Ishikawa (cell line): ENCODE data around the gene RPS14.

Experiments
- CEBPB ChIP-seq: IDR thresholded peaks from 2 replicates; pipeline ENCODE4 v1.6.1; 2012
- CREB1 ChIP-seq: IDR thresholded peaks from 2 replicates; pipeline ENCODE4 v1.6.1; 2012; ENCODE audit warnings: low read depth
- EGR1 ChIP-seq: IDR thresholded peaks from 2 replicates; pipeline ENCODE4 v1.6.1; 2012
- EP300 ChIP-seq: IDR thresholded peaks from 2 replicates; pipeline ENCODE4 v1.6.1; 2012; ENCODE audit warnings: borderline replicate concordance
- FOXM1 ChIP-seq: IDR thresholded peaks from 2 replicates; pipeline ENCODE4 v1.6.1; 2012; ENCODE audit warnings: low read depth, borderline replicate concordance
- NFIC ChIP-seq: IDR thresholded peaks from 2 replicates; pipeline ENCODE4 v1.6.1; 2012
- RAD21 ChIP-seq: IDR thresholded peaks from 2 replicates; pipeline ENCODE4 v1.6.1; 2012; ENCODE audit warnings: low read depth
- TAF1 ChIP-seq: IDR thresholded peaks from 2 replicates; pipeline ENCODE4 v1.6.1; 2012; ENCODE audit warnings: low read depth, mild to moderate bottlenecking
- TCF12 ChIP-seq: IDR thresholded peaks from 2 replicates; pipeline ENCODE4 v1.6.1; 2012; ENCODE audit warnings: low read depth
- TEAD4 ChIP-seq: IDR thresholded peaks from 2 replicates; pipeline ENCODE4 v1.6.1; 2012
- YY1 ChIP-seq: IDR thresholded peaks from 2 replicates; pipeline ENCODE4 v1.6.1; 2012; ENCODE audit warnings: low read depth
- ZBTB7A ChIP-seq: IDR thresholded peaks from 2 replicates; pipeline ENCODE4 v1.6.1; 2012; ENCODE audit warnings: low read depth
- TF ChIP-seq, protein P1 (sequence below): IDR thresholded peaks from 2 replicates; pipeline ENCODE4 v1.6.1; 2012; ENCODE audit warnings: low read depth, mild to moderate bottlenecking
- TF ChIP-seq, protein P2 (sequence below): IDR thresholded peaks from 2 replicates; pipeline ENCODE4 v1.6.1; 2012
- TF ChIP-seq, protein P3 (sequence below): IDR thresholded peaks from 2 replicates; pipeline ENCODE4 v1.6.1; 2012

Gene RPS14

DNA sequence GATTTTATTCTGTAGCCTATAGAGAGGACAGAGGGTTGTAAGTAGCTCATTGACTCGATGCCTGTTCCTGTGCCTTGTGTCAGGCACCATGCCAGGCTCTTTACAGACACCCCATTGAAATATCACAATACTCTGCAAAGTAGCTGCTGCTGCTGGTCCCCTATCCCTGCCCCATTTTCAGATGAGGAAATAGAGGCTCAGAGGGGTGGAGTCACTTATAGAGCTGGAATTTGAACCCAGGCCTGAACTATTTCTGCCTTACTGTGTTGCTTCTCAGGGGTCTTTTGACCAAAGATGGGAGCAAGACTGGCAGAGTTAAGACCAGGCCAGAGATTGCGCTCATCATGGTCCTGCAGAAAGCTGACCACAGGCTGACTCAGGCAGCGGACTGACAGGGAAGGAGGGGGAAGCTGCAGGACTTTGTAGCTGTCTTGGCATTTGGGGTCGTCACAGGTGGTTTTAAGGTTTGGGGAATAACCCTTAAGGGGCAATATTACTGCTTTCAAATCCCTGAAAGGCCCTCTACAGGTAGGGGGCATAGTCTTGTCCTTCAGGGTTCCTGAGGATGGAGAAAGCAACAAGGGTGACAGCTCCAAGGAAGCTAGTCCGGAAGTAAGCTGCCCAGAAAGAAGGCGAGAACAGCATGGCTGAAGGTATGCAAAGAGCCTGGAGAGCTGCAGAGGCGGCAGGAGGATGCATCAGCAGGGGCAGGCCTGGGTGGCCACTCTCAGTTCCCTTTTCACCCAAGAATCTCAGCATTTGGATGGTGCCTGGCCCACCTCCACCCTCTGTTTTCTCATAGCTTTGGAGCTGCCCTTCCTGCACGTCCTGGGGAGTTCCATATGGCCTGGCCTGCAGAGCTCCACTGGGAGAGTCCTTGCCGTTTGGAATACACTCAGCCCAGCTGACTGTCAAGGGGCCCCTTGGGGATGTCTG lies 40.1 kb upstream of the RPS14 start:
- TF ChIP-seq, protein P1, sequence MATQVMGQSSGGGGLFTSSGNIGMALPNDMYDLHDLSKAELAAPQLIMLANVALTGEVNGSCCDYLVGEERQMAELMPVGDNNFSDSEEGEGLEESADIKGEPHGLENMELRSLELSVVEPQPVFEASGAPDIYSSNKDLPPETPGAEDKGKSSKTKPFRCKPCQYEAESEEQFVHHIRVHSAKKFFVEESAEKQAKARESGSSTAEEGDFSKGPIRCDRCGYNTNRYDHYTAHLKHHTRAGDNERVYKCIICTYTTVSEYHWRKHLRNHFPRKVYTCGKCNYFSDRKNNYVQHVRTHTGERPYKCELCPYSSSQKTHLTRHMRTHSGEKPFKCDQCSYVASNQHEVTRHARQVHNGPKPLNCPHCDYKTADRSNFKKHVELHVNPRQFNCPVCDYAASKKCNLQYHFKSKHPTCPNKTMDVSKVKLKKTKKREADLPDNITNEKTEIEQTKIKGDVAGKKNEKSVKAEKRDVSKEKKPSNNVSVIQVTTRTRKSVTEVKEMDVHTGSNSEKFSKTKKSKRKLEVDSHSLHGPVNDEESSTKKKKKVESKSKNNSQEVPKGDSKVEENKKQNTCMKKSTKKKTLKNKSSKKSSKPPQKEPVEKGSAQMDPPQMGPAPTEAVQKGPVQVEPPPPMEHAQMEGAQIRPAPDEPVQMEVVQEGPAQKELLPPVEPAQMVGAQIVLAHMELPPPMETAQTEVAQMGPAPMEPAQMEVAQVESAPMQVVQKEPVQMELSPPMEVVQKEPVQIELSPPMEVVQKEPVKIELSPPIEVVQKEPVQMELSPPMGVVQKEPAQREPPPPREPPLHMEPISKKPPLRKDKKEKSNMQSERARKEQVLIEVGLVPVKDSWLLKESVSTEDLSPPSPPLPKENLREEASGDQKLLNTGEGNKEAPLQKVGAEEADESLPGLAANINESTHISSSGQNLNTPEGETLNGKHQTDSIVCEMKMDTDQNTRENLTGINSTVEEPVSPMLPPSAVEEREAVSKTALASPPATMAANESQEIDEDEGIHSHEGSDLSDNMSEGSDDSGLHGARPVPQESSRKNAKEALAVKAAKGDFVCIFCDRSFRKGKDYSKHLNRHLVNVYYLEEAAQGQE: no peak
- no peak for TF ChIP-seq TAF1
- TF ChIP-seq, protein P2, sequence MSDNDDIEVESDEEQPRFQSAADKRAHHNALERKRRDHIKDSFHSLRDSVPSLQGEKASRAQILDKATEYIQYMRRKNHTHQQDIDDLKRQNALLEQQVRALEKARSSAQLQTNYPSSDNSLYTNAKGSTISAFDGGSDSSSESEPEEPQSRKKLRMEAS: no peak
- no peak for TF ChIP-seq CEBPB
- no peak for TF ChIP-seq TEAD4
- TF ChIP-seq, protein P3, sequence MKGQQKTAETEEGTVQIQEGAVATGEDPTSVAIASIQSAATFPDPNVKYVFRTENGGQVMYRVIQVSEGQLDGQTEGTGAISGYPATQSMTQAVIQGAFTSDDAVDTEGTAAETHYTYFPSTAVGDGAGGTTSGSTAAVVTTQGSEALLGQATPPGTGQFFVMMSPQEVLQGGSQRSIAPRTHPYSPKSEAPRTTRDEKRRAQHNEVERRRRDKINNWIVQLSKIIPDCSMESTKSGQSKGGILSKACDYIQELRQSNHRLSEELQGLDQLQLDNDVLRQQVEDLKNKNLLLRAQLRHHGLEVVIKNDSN: no peak
- TF ChIP-seq TCF12: no peak
- no peak for TF ChIP-seq EGR1
- no peak for TF ChIP-seq YY1
- no peak for TF ChIP-seq ZBTB7A
- no peak for TF ChIP-seq FOXM1
- TF ChIP-seq RAD21: no peak
- no peak for TF ChIP-seq NFIC

DNA sequence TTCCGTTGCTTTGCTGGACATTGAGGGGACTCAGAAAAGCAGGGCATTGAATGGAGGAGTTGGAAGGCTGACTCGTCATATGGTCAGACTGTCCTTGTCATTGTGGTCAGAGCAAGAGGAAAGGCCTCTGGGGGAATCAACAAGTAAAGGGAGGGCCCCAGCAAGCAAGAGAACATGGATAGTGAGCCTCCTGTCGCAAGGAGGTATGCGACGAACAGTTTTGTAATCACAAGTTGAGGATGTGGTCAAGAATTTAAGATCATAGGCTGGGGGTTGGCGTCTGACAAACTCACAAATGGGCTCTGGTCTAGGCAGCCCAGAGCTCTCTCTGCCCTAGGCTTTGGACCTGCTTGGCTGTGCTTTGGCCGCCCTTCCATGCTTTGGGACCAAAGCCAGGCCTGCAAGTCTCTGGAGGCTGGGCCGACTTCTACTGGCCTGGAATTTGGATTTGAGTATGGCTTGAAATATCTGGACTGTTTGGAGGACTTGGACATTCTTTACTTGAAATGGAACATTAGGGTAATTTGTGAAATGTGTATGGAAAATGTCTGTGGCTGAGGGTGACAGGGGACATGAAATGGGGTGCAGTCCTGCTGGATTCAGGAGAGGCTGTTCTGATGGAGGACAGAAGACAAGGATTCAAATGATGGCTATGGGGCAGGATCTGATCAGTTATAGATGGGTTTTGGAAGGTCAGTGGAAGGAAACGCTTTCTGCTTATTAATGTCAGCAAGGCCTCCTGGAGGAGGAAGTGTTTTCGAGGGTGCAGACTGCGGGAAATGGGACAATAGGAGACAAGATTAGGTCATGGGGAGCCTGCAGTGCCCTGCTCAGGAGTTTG lies 39.2 kb upstream of the RPS14 start:
- TF ChIP-seq TAF1: no peak
- TF ChIP-seq, protein P1: no peak
- no peak for TF ChIP-seq FOXM1
- no peak for TF ChIP-seq EP300
- TF ChIP-seq CREB1: no peak
- no peak for TF ChIP-seq TCF12
- no peak for TF ChIP-seq NFIC
- no peak for TF ChIP-seq YY1

DNA sequence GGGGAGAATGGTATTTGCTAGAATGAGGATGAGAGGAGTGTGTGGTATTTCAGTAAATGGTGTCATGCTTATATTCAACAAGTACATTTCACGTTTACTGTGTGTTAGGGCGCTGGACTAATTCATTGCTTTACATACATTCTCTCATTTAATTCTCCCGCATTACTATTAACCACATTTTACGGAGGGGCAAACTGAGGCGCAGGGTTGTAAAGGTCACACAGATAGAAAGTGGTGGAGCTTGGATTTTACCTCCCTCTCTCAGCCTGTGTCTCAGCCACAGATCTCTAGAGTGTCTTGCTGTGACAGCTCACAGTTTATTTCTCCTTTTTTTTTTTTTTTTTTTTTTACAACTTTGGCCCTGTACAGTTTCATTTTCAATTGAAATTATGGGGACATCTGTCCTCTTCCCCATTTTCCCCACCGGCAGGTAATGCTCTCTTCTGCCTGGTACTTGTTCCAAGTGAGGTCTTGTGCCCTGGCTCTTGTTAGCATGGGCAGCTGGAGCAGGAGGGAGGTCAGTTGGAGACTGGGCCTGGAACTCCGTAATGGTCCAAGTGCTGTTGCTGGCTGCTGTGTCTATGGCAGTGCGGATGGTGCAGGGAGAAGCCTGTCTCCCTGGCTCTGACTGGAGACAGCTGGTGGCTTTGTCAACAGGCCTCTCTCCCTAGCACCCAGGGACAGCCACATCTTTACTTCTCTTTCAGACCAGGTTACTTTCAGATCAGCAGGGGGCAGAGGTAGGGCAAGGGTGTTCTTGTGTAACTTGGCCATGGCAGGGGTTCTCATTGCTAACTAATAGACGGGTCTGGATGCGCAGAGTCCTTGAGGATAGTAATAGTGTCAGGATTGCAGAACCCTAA lies 37.9 kb upstream of the RPS14 start:
- TF ChIP-seq, protein P2: no peak
- no peak for TF ChIP-seq CREB1
- TF ChIP-seq CEBPB: no peak
- no peak for TF ChIP-seq EGR1
- peak; percentile 36; the same call in 1 of the 2 replicates for TF ChIP-seq RAD21
- TF ChIP-seq TEAD4: no peak
- TF ChIP-seq ZBTB7A: no peak

DNA sequence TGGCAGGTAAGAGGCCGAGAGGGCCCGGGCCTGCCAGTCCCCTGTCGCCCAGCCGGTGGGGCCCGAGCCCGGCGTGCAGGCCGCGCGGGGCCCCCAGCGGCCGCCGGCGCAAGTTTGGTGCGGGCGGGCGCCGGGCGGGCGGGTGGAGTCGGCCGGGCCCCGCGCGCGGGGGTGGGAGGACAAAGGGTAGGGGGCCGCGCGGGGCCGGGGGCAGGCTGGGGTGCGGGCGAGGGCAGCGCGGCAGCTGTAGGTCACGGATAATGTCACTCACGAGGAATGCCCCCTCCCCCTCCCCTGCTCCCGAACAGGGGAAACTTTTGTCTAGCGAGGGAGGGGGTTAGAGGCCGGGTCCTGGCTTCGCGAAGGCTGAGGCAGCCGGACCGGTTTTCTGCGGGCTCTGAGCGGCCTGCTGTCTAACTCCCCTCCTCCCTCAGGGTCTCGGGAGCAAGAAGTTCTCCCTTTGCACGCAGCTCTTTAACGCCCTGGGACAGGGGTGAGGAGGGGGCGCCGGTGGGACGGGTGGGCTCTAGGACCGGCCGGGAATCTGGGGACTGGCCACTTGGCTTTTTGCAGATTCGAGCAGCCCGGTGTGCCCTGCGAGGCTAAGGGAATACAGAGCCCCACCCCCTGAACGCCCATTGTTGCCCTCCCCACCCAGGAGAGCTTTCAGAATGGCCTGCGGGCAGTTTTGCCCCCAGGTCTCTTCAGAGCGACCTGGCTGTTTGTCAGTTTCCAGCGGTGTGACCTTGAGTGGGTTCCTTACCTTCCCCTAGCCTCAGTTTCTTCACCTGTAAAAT lies 37.1 kb upstream of the RPS14 start:
- TF ChIP-seq TEAD4 (peak; percentile 74), TAF1 (peak; percentile 38; the same call in 1 of the 2 replicates), RAD21 (peak; percentile 5; the same call in 1 of the 2 replicates), ZBTB7A (peak; percentile 94), TCF12 (peak; percentile 71), CREB1 (no peak), EGR1 (no peak; the same call in 1 of the 2 replicates), YY1 (no peak), NFIC (no peak; the same call in 1 of the 2 replicates), CEBPB (no peak; the same call in 1 of the 2 replicates), EP300 (peak; percentile 68), FOXM1 (no peak)
- TF ChIP-seq, protein P1: no peak
- TF ChIP-seq, protein P3: no peak
- TF ChIP-seq, protein P2: peak; percentile 15
